HepG2 (cell line): ENCODE results near the gene RGSL1. TPM values are rescaled to one million over a fixed set of nuclear protein-coding genes. Genes with fewer than 3 reads are reported as not detected.

Experiments used
- ATAC-seq: fragments of 200-7000 bp; cut with Tn5 transposase; 3 replicates; pipeline ENCODE4 v1.9.1; 2020; ENCODE audit warnings: mild to moderate bottlenecking, moderate library complexity
- BruUV-seq: library from RNA; stranded (reverse); fragments of 400-500 nt; replicated peaks from 2 replicates; lab custom pipeline; 2021; lab: Mats Ljungman, UMichigan
- CTCF ChIA-PET: fragments of 300-600 bp; formaldehyde crosslinking; extraction: SDS; loops from one replicate; lab custom pipeline; 2021; ENCODE audit warnings: low total read pairs, inconsistent platforms, low intra/inter-chr PET ratio; lab: Yijun Ruan, JAX
- POLR2A ChIA-PET: fragments of 350-600 bp; sonication (Branson Sonifier 250); formaldehyde crosslinking; loops from one replicate; lab custom pipeline; 2020; ENCODE audit warnings: antibody characterized with exemption, inconsistent platforms; lab: Yijun Ruan, JAX
- DNase-seq: peaks from one replicate; pipeline ENCODE4 v3.0.0-alpha.2; 2015; ENCODE audit warnings: low spot score
- FAIRE-seq: peaks from 3 replicates; lab custom pipeline; 2011; peaks lifted over from hg19 to GRCh38; lab: Jason Lieb, UNC
- H2AFZ ChIP-seq: one replicate; pipeline ENCODE4 v1.6.1; 2011; ENCODE audit warnings: low read length, inconsistent platforms
- H3K27ac ChIP-seq: fragments of 300-600 bp; 3 replicates; pipeline ENCODE4 v1.8.0; 2011; ENCODE audit warnings: mixed run types, mild to moderate bottlenecking, mixed read lengths, low read length, inconsistent platforms; ENCODE audit not compliant: insufficient read depth; ENCODE audit errors: extremely low read length
- H3K27me3 ChIP-seq, 2 experiments: fragments of 200-600 bp in 1 of 2; 2 replicates in 1 of 2; 3 replicates in 1 of 2; pipeline versions ENCODE4 v1.6.0 to v1.8.0; 2011; ENCODE audit warnings: low read length in 2 of 2, mild to moderate bottlenecking in 2 of 2, moderate library complexity in 2 of 2, inconsistent platforms in 1 of 2; ENCODE audit not compliant: insufficient read depth in 2 of 2, control insufficient read depth in 1 of 2
- H3K36me3 ChIP-seq, 2 experiments: fragments of 200-600 bp in 1 of 2; replicated peaks in 1 of 2; 2 replicates in 1 of 2; 3 replicates in 1 of 2; pipeline versions ENCODE4 v1.5.1 to v1.8.0; 2011; ENCODE audit warnings: low read length in 2 of 2, inconsistent platforms in 1 of 2; ENCODE audit not compliant: insufficient read depth in 2 of 2, control insufficient read depth in 1 of 2
- H3K4me1 ChIP-seq: 2 replicates; pipeline ENCODE4 v1.5.1; 2012; ENCODE audit warnings: low read length, inconsistent platforms; ENCODE audit not compliant: insufficient read depth
- H3K4me2 ChIP-seq: 2 replicates; pipeline ENCODE4 v1.6.0; 2011; ENCODE audit warnings: low read depth, low read length, inconsistent platforms
- H3K4me3 ChIP-seq, 3 experiments: fragments of 200-600 bp in 1 of 3; sonication (generic), shearing (Covaris generic) in 1 of 3; replicated peaks in 1 of 3; 2 replicates each; pipeline ENCODE4 v1.5.1; 2011 to 2016; ENCODE audit warnings: low read length in 3 of 3, inconsistent platforms in 2 of 3, low read depth in 2 of 3, mild to moderate bottlenecking in 2 of 3, control low read depth in 1 of 3, mixed read lengths in 1 of 3; ENCODE audit not compliant: insufficient read depth in 1 of 3
- H3K79me2 ChIP-seq: one replicate; pipeline ENCODE4 v1.6.1; 2011; ENCODE audit warnings: low read length, inconsistent platforms; ENCODE audit not compliant: insufficient read depth
- H3K9ac ChIP-seq: 2 replicates; pipeline ENCODE4 v1.6.0; 2011; ENCODE audit warnings: mild to moderate bottlenecking, low read depth, low read length, inconsistent platforms; ENCODE audit not compliant: insufficient read depth
- H3K9me3 ChIP-seq: 2 replicates; pipeline ENCODE4 v1.5.1; 2012; ENCODE audit warnings: mild to moderate bottlenecking, low read length
- H4K20me1 ChIP-seq: 2 replicates; pipeline ENCODE4 v1.6.0; 2011; ENCODE audit warnings: inconsistent platforms, mild to moderate bottlenecking, low read length, moderate library complexity; ENCODE audit not compliant: insufficient read depth
- LCORL ChIP-seq, 2 experiments: fragments of 450-650 bp in 1 of 2; sonication (generic) in 1 of 2; formaldehyde crosslinking in 1 of 2; IDR thresholded peaks; 2 replicates each; pipeline versions ENCODE4 v1.5.0 to v1.6.1; 2017 to 2020; ENCODE audit warnings: antibody characterized with exemption in 1 of 2, missing genetic modification reagents in 1 of 2
- MIXL1 ChIP-seq: IDR thresholded peaks from 2 replicates; pipeline ENCODE4 v1.6.1; 2016
- MXI1 ChIP-seq: IDR thresholded peaks from 3 replicates; pipeline ENCODE4 v1.6.1; 2012; ENCODE audit warnings: low read depth, low read length, inconsistent platforms, borderline replicate concordance
- PRDM4 ChIP-seq: sonication (generic); formaldehyde crosslinking; IDR thresholded peaks from 2 replicates; pipeline ENCODE4 v1.9.0; 2021; ENCODE audit warnings: missing genetic modification reagents, borderline replicate concordance
- RBFOX2 ChIP-seq: fragments of 200-400 bp; formaldehyde crosslinking; IDR thresholded peaks from 2 replicates; pipeline ENCODE4 v1.6.1; 2017; ENCODE audit warnings: low read depth, mild to moderate bottlenecking, low read length
- SMC3 ChIP-seq: IDR thresholded peaks from 2 replicates; pipeline ENCODE4 v1.6.1; 2011; ENCODE audit warnings: low read length, improper control_type of control experiment
- SP140L ChIP-seq: sonication (generic); formaldehyde crosslinking; IDR thresholded peaks from 2 replicates; pipeline ENCODE4 v1.4.0; 2020; ENCODE audit warnings: missing genetic modification reagents, borderline replicate concordance
- STAG1 ChIP-seq: sonication (generic); formaldehyde crosslinking; IDR thresholded peaks from 2 replicates; pipeline ENCODE4 v1.4.0; 2020; ENCODE audit warnings: missing genetic modification reagents
- TMF1 ChIP-seq: sonication (generic); formaldehyde crosslinking; IDR thresholded peaks from 2 replicates; pipeline ENCODE4 v1.8.1; 2022; ENCODE audit warnings: low read depth, missing genetic modification reagents
- WGBS: methylation state at CpG from one replicate; pipeline ENCODE4 v1.1.6; 2017; ENCODE audit warnings: low lambda C conversion rate; 5-methylcytosine and 5-hydroxymethylcytosine counted together
- in situ Hi-C: cut with HindIII; loops from 2 replicates; pipeline ENCODE4 v1.10.0; 2017; ENCODE audit warnings: low pct_unique_long_range_greater_than_20kb; ENCODE audit not compliant: extremely low pct_ligation_motif_present
- intact Hi-C: fragments of 100-400 bp; cut with micrococcal nuclease; formaldehyde crosslinking; loops from one replicate; pipeline ENCODE4 v1.10.0; 2022; ENCODE audit not compliant: unreplicated experiment
- polyA plus RNA-seq, 8 experiments: library from polyadenylated mRNA; depleted of rRNA in 3 of 8; stranded (reverse) in 7 of 8; unstranded in 1 of 8; fragments of >200 nt; fragmentation: Illumina TruSeq in 4 of 8; extraction: Trizol in 4 of 8; gene quantifications; 2 replicates each; pipeline versions ENCODE4 v1.2.1 to v1.2.3, GENCODE V29; 2011 to 2016; ENCODE audit warnings: low read depth in 4 of 8, missing spikeins in 1 of 8, mixed read lengths in 1 of 8; ENCODE audit not compliant: insufficient read depth in 1 of 8
- total RNA-seq, 5 experiments: library from RNA; depleted of rRNA; stranded (reverse); fragments of >200 nt; fragmentation: Illumina TruSeq; extraction: Trizol; gene quantifications; 2 replicates each; pipeline ENCODE4 v1.2.3, GENCODE V29; 2016; ENCODE audit warnings: low read depth in 1 of 5
- TF ChIP-seq, protein P1 (sequence below): sonication (generic); formaldehyde crosslinking; IDR thresholded peaks from 2 replicates; pipeline ENCODE4 v1.4.0; 2020; ENCODE audit warnings: missing genetic modification reagents, borderline replicate concordance
- TF ChIP-seq, protein P2 (sequence below): sonication (generic); formaldehyde crosslinking; IDR thresholded peaks from 2 replicates; pipeline ENCODE4 v1.5.0; 2020; ENCODE audit warnings: mild to moderate bottlenecking, missing genetic modification reagents, moderate library complexity

RGSL1 gene
- total and polyA plus RNA-seq, 2 of the 13 experiments (the other 11 are each of a cell fraction or from before 2014, with no cell fraction given): not detected

GRCh38 chr1:182589931-182590330 is 140.0 kb downstream of the RGSL1 start (continued):
- TF ChIP-seq PRDM4 (CRISPR knock-in tag): no peak
- no peak for TF ChIP-seq MIXL1 (CRISPR knock-in tag)
- TF ChIP-seq LCORL (IDR thresholded peaks at IDR 0.05): no peak
- TF ChIP-seq LCORL (CRISPR knock-in tag; IDR thresholded peaks at IDR 0.05): no peak
- TF ChIP-seq TMF1 (CRISPR knock-in tag): no peak
- TF ChIP-seq RBFOX2: no peak
- TF ChIP-seq SP140L (CRISPR knock-in tag): no peak
- no peak for TF ChIP-seq MXI1

DNA sequence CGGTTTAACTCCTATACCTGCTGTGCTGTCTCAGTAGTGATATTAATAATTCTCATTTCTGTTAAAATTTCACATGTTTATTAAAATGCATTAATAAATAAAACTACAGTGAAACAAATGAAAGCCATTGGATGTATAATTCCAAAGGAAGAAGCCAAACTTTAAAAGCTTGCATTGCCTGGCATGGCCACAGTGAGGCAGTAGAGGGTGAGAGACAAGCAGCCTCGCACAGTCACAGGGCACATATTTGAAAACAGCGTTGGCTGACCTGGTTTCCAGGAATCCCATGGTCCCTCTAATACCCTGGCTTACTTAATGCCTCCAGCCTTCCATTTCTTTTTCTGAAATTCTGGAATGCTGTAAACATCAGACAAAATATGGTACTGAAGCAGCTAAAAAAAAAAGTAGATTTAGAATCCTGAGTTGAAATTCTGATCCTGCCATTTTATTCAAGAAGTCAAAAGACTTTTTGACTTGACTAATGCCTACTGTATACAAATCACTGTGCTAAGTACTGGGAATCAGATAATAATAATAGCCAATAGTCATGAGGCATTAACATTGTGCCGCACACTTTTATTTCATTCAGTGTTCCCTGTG is 145.8 kb downstream of the RGSL1 start:
- peak; percentile 83 for FAIRE-seq
- 26% methylated on average over 4 of the region's 4 CpGs for WGBS
- H3K9me3 ChIP-seq: no peaks in the 10 kb centered on the region
- no peaks in the 10 kb centered on the region for H3K36me3 ChIP-seq
- intact Hi-C loops (loop anchor here (5.0 kb wide), 1 partner anchor 148 kb away; no protein-coding TSS in a partner anchor), in situ Hi-C loops (loop anchor here (10.0 kb wide), 1 partner anchor 151 kb away; no protein-coding TSS in a partner anchor)
- no peak overlapping the region for H2AFZ ChIP-seq
- ChIA-PET CTCF (interaction anchor here (1.4 to 1.8 kb wide), 2 partner anchors 189 to 510 kb away, joined by 3 to 11 read pairs; no protein-coding TSS in a partner anchor), POLR2A (no interaction called here)
- H4K20me1 ChIP-seq: no peaks in the 10 kb centered on the region
- no peaks in the 10 kb centered on the region for H3K79me2 ChIP-seq
- no peak overlapping the region for H3K4me3 ChIP-seq
- ATAC-seq: peak; percentile 62
- no peaks in the 10 kb centered on the region for H3K4me1 ChIP-seq
- BruUV-seq: no TSS peak
- DNase-seq: peak; percentile 30
- H3K27me3 ChIP-seq: no peaks in the 10 kb centered on the region; a peak in 1 of 5 replicates
- H3K9ac ChIP-seq: no peak overlapping the region
- no peak overlapping the region for H3K4me2 ChIP-seq
- TF ChIP-seq, protein P1, sequence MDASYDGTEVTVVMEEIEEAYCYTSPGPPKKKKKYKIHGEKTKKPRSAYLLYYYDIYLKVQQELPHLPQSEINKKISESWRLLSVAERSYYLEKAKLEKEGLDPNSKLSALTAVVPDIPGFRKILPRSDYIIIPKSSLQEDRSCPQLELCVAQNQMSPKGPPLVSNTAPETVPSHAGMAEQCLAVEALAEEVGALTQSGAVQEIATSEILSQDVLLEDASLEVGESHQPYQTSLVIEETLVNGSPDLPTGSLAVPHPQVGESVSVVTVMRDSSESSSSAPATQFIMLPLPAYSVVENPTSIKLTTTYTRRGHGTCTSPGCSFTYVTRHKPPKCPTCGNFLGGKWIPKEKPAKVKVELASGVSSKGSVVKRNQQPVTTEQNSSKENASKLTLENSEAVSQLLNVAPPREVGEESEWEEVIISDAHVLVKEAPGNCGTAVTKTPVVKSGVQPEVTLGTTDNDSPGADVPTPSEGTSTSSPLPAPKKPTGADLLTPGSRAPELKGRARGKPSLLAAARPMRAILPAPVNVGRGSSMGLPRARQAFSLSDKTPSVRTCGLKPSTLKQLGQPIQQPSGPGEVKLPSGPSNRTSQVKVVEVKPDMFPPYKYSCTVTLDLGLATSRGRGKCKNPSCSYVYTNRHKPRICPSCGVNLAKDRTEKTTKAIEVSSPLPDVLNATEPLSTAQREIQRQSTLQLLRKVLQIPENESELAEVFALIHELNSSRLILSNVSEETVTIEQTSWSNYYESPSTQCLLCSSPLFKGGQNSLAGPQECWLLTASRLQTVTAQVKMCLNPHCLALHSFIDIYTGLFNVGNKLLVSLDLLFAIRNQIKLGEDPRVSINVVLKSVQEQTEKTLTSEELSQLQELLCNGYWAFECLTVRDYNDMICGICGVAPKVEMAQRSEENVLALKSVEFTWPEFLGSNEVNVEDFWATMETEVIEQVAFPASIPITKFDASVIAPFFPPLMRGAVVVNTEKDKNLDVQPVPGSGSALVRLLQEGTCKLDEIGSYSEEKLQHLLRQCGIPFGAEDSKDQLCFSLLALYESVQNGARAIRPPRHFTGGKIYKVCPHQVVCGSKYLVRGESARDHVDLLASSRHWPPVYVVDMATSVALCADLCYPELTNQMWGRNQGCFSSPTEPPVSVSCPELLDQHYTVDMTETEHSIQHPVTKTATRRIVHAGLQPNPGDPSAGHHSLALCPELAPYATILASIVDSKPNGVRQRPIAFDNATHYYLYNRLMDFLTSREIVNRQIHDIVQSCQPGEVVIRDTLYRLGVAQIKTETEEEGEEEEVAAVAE (CRISPR knock-in tag): no peak
- TF ChIP-seq SMC3 (peak; percentile 62; the same call in 1 of the 2 replicates), STAG1 (CRISPR knock-in tag) (peak; percentile 54)
- TF ChIP-seq, protein P2, sequence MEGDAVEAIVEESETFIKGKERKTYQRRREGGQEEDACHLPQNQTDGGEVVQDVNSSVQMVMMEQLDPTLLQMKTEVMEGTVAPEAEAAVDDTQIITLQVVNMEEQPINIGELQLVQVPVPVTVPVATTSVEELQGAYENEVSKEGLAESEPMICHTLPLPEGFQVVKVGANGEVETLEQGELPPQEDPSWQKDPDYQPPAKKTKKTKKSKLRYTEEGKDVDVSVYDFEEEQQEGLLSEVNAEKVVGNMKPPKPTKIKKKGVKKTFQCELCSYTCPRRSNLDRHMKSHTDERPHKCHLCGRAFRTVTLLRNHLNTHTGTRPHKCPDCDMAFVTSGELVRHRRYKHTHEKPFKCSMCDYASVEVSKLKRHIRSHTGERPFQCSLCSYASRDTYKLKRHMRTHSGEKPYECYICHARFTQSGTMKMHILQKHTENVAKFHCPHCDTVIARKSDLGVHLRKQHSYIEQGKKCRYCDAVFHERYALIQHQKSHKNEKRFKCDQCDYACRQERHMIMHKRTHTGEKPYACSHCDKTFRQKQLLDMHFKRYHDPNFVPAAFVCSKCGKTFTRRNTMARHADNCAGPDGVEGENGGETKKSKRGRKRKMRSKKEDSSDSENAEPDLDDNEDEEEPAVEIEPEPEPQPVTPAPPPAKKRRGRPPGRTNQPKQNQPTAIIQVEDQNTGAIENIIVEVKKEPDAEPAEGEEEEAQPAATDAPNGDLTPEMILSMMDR (CRISPR knock-in tag): peak; percentile 68
- no peak overlapping the region for H3K27ac ChIP-seq
